Caco-2 (cell line): ENCODE data around the gene TCEAL1. TPM values are rescaled to one million over a fixed set of nuclear protein-coding genes. Genes with fewer than 3 reads are reported as not detected.

Source experiments
- BruUV-seq: library from RNA; stranded (reverse); fragments of 400-500 nt; replicated peaks from 2 replicates; lab custom pipeline; 2021; lab: Mats Ljungman, UMichigan
- CTCF ChIA-PET: fragments of 300-600 bp; sonication (Branson Sonifier 250); formaldehyde crosslinking; loops from one replicate; lab custom pipeline; 2022; ENCODE audit warnings: antibody characterized with exemption; lab: Charles Lee
- POLR2A ChIA-PET: fragments of 300-600 bp; sonication (Branson Sonifier 250); formaldehyde crosslinking; loops from one replicate; lab custom pipeline; 2022; ENCODE audit warnings: antibody characterized with exemption; lab: Charles Lee
- DNase-seq, 2 experiments: peaks; one replicate each; pipeline versions ENCODE4 v3.0.0 to v3.0.0-alpha.2; 2020 to 2022
- H3K27me3 ChIP-seq: replicated peaks from 2 replicates; pipeline ENCODE4 v1.6.0; 2011; ENCODE audit warnings: low read length; ENCODE audit not compliant: control insufficient read depth, insufficient read depth
- H3K36me3 ChIP-seq: 2 replicates; pipeline ENCODE4 v1.5.1; 2011; ENCODE audit warnings: low read length; ENCODE audit not compliant: control insufficient read depth, insufficient read depth
- H3K4me1 ChIP-seq: fragments of 250-450 bp; sonication (Bioruptor Pico); 2 replicates; pipeline ENCODE4 v1.5.1; 2020; ENCODE audit warnings: mild to moderate bottlenecking
- H3K4me3 ChIP-seq: 2 replicates; pipeline ENCODE4 v1.5.1; 2011; ENCODE audit warnings: low read depth, mild to moderate bottlenecking, control low read depth, low read length
- H3K9me3 ChIP-seq: fragments of 250-450 bp; sonication (Bioruptor Pico); 2 replicates; pipeline ENCODE4 v1.5.1; 2020; ENCODE audit warnings: mild to moderate bottlenecking, moderate library complexity
- H3K27ac Mint-ChIP-seq: one replicate; pipeline ENCODE4 v1.8.0; 2022; ENCODE audit warnings: mixed read lengths; ENCODE audit not compliant: unreplicated experiment
- H3K27me3 Mint-ChIP-seq: one replicate; pipeline ENCODE4 v1.8.0; 2022; ENCODE audit warnings: mixed read lengths; ENCODE audit not compliant: insufficient read depth, unreplicated experiment
- H3K36me3 Mint-ChIP-seq: one replicate; pipeline ENCODE4 v1.8.0; 2022; ENCODE audit warnings: mild to moderate bottlenecking, mixed read lengths; ENCODE audit not compliant: insufficient read depth, unreplicated experiment
- H3K4me1 Mint-ChIP-seq: one replicate; pipeline ENCODE4 v1.8.0; 2022; ENCODE audit warnings: low read depth, mixed read lengths; ENCODE audit not compliant: unreplicated experiment
- H3K4me3 Mint-ChIP-seq: one replicate; pipeline ENCODE4 v1.8.0; 2022; ENCODE audit warnings: mild to moderate bottlenecking, moderate library complexity, mixed read lengths; ENCODE audit not compliant: unreplicated experiment
- H3K9me3 Mint-ChIP-seq: one replicate; pipeline ENCODE4 v1.8.0; 2022; ENCODE audit warnings: mixed read lengths; ENCODE audit not compliant: unreplicated experiment
- CTCF ChIP-seq, 2 experiments: fragments of 200-600 bp in 1 of 2; IDR thresholded peaks; 1 replicate in 1 of 2; 2 replicates in 1 of 2; pipeline versions ENCODE4 v1.5.1 to v1.8.0; 2011 to 2022; ENCODE audit warnings: antibody characterized with exemption in 1 of 2, control low read depth in 1 of 2, inconsistent platforms in 1 of 2, low read depth in 1 of 2, low read length in 1 of 2, mild to moderate bottlenecking in 1 of 2, moderate library complexity in 1 of 2; ENCODE audit not compliant: insufficient read depth in 1 of 2, severe bottlenecking in 1 of 2, unreplicated experiment in 1 of 2
- intact Hi-C: fragments of 100-400 bp; cut with micrococcal nuclease; formaldehyde crosslinking; loops from one replicate; pipeline ENCODE4 v1.10.0; 2022; ENCODE audit not compliant: unreplicated experiment
- total RNA-seq: library from RNA; stranded (reverse); gene quantifications from 2 replicates; pipeline ENCODE4 v1.2.3, GENCODE V29; 2022

The TCEAL1 gene
- total RNA-seq, 1 experiment from 2014 or later: 11.8 TPM

- CTCF ChIA-PET: interaction anchor here (1.7 kb wide), 1 partner anchor 11 kb away, joined by 4 read pairs; no protein-coding TSS in a partner anchor
- intact Hi-C loops: no loop called here
- Mint-ChIP-seq H3K27me3 (no peaks in the 10 kb centered on the region), H3K4me1 (peaks cover 6% of the 10 kb centered on the region), H3K9me3 (no peaks in the 10 kb centered on the region), H3K27ac (no peak overlapping the region), H3K36me3 (no peaks in the 10 kb centered on the region), H3K4me3 (no peak overlapping the region)
- DNase-seq: no peak
- Histone ChIP-seq H3K4me3 (no peak overlapping the region), H3K9me3 (no peaks in the 10 kb centered on the region), H3K36me3 (no peaks in the 10 kb centered on the region), H3K4me1 (peaks cover 13% of the 10 kb centered on the region; the same call in 1 of the 2 replicates), H3K27me3 (no peaks in the 10 kb centered on the region)
- TF ChIP-seq CTCF (IDR thresholded peaks at IDR 0.05; ENCODE audit: insufficient read depth in 1 of 2, low read depth in 1 of 2, low read length in 1 of 2, severe bottlenecking in 1 of 2, unreplicated experiment in 1 of 2): no peak
- POLR2A ChIA-PET: no interaction called here
- no TSS peak for BruUV-seq
These were observed 11.8 kb downstream of the TCEAL1 start for GRCh38 chrX:103640401-103641155.

GRCh38 chrX:103644125-103644524 is 15.3 kb downstream of the TCEAL1 start:
- Histone ChIP-seq H3K36me3 (no peaks in the 10 kb centered on the region), H3K4me1 (peaks cover 13% of the 10 kb centered on the region; the same call in 1 of the 2 replicates), H3K27me3 (no peaks in the 10 kb centered on the region), H3K9me3 (no peaks in the 10 kb centered on the region), H3K4me3 (no peak overlapping the region)
- Mint-ChIP-seq H3K4me3 (no peak overlapping the region), H3K27ac (no peak overlapping the region), H3K27me3 (no peaks in the 10 kb centered on the region), H3K9me3 (no peaks in the 10 kb centered on the region), H3K4me1 (peaks cover 6% of the 10 kb centered on the region), H3K36me3 (no peaks in the 10 kb centered on the region)
- TF ChIP-seq CTCF (IDR thresholded peaks at IDR 0.05; ENCODE audit: insufficient read depth in 1 of 2, low read depth in 1 of 2, low read length in 1 of 2, severe bottlenecking in 1 of 2, unreplicated experiment in 1 of 2): no peak
- no peak for DNase-seq
- intact Hi-C loops: no loop called here
- BruUV-seq: no TSS peak
- CTCF ChIA-PET: no interaction called here
- POLR2A ChIA-PET: no interaction called here

GRCh38 chrX:103647630-103648029 is 18.9 kb downstream of the TCEAL1 start:
- H3K36me3 Mint-ChIP-seq: no peaks in the 10 kb centered on the region
- H3K27me3 ChIP-seq: no peaks in the 10 kb centered on the region
- no peaks in the 10 kb centered on the region for H3K9me3 Mint-ChIP-seq
- ChIA-PET POLR2A (no interaction called here), CTCF (no interaction called here)
- no peak overlapping the region for H3K27ac Mint-ChIP-seq
- H3K4me3 ChIP-seq: no peak overlapping the region
- H3K4me3 Mint-ChIP-seq: no peak overlapping the region
- H3K4me1 Mint-ChIP-seq: no peaks in the 10 kb centered on the region
- intact Hi-C loops: no loop called here
- H3K4me1 ChIP-seq: peaks cover 5% of the 10 kb centered on the region; the same call in 1 of the 2 replicates
- DNase-seq: no peak
- no peak for TF ChIP-seq CTCF (IDR thresholded peaks at IDR 0.05; ENCODE audit: insufficient read depth in 1 of 2, low read depth in 1 of 2, low read length in 1 of 2, severe bottlenecking in 1 of 2, unreplicated experiment in 1 of 2)
- H3K27me3 Mint-ChIP-seq: no peaks in the 10 kb centered on the region
- BruUV-seq: no TSS peak
- no peaks in the 10 kb centered on the region for H3K36me3 ChIP-seq
- no peaks in the 10 kb centered on the region for H3K9me3 ChIP-seq
